Stimulated activated naive CD4-positive, alpha-beta T cell (primary cell): ENCODE measurements around the gene GPSM3.
"Not testable (repeated sequence)": the region's sequence is repeated elsewhere in the genome, so short reads cannot be mapped to it uniquely, and the experiment has no call there.

Experiments
- DNase-seq, 6 experiments: peaks; one replicate each; lab custom pipeline; 2025; lab: John Stamatoyannopoulos, UW

GPSM3 gene

DNA sequence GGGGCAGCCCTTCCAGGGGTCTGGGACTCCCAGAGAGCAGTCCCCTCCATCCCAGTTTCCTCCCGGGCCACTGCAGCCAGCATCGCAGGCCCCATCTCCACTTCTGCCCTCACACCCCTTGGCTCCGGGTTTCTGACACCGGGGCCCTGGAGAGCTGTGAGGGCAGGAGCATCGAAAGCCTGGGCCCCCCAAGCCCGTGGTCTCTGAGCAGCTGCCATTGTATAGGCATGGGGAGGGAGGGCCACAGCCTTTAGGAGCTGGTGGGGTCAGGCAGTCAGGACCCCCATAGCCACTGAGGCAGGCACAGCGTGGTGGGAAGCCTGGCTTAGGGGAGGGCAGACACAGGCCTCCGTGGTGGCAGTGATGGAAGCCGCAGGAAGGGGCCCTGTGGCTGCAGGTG lies 9.7 kb upstream of the GPSM3 start:
- no peak for DNase-seq

DNA sequence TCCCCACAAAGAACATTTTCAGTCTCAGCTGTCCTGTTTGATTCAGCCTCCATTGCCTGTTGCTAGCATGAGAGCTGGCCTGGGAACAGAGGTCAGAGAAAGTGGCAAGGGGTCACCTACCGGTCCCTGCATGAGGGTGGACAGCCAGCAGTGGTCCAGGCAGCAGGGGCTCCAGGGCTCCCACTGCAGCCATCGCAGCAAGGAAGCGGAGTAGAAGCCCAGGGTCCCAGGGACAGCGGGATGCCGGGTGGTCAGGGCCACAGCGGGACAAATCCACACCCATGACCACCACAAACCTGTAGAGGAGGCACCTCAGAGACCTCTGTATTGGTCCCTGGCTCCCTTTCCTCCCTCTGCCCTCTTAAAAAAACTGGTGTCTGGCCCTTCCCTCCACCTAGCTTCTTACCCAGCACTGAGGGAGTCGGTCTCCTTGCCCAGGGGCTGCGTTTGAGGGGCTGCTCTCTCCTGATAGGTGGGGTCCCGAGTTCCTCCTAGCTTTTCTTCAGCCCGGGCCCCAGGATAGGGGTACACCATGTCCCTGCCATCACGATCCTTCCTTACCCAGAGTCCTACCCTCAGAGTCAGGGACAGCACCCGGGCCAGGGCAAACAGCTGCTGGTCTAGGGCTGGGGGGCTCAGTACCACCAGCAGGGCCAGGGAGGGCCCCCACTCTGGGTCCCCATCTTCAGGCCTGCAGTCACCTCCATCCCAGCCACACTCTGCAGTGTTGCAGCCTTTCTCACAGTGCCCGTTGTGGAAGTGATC lies 8.4 kb upstream of the GPSM3 start:
- DNase-seq, result no peak

DNA sequence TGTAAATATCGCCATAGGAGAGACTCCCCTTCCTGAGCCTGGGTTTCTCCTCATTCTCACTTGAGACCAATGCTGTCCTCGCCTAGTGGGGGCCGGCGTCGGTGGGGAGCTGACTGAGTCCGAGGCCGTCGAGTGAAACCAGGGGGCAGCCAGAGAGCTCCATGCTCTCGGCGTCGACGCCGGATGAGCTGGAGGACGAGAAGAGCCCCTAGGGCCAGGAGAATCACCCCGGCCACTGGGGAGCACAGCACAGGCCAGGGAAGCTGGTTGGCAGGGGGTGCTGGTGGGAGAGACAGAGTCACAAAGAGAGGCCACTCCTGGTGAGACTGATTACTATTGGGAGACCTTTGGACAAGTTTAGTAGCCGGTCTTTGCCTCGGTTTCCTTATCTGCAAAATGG lies 6.4 kb upstream of the GPSM3 start:
- no peak for DNase-seq

DNA sequence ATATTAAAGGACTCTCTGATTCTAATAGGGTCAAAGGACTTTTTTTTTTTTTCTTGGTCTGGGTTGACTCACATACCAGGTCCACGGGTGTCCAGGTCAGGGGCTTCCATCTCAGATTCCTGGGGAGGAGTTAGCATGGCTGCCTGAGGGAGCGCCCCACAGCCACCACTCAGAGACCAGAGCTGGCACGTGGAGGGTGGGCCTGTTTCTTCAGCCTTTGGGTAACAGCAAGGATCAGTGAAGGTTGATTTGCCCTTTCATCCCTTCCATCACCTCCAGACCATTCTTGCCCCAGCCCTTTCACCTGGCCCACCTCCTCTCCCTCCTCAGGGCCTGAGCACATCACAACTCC lies 5.9 kb upstream of the GPSM3 start:
- DNase-seq, result no peak

DNA sequence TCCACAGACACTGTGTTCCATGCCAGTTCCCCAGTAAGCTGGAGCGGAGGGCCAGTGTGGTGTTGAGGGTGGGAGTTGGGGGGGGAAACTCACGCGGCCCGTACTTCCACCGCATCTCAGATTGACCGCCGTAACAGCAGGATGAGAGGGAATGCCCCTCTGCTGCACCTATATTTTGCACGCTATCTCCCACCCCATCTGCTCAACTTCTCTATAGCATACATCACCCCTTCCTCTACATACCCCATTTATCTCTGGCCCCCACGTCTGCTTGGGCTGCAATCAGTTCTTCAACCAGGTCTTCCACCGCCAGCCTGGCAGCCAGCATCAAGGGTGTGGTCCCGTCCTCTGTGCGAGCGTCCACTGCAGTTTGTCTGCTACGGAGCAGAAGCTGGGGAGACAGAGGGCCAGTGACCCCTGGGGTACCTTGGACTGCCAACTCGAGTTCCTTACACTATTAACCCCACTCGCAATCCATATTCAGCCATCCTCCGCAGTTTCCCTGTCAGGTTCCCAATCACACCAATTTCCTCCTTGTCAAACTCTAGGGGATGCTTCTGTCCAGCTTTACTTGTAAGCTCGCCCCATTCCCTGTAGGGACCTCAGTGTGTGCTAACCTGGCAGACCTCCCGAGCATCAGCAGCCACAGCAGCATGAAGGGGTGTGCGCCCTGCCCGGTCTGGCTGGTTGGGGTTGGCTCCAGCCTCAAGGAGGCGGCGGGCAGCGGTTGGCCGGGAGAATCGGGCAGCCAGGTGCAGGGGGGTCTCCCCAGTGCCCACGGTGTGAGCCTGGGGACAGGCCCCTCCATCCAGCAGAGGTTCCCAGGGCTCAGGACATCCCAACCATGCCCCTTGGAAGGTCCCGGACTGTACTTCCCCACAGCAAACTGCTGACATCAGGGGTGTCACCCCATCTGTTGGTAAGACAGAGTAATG lies 4.5 kb upstream of the GPSM3 start:
- DNase-seq, result no peak

DNA sequence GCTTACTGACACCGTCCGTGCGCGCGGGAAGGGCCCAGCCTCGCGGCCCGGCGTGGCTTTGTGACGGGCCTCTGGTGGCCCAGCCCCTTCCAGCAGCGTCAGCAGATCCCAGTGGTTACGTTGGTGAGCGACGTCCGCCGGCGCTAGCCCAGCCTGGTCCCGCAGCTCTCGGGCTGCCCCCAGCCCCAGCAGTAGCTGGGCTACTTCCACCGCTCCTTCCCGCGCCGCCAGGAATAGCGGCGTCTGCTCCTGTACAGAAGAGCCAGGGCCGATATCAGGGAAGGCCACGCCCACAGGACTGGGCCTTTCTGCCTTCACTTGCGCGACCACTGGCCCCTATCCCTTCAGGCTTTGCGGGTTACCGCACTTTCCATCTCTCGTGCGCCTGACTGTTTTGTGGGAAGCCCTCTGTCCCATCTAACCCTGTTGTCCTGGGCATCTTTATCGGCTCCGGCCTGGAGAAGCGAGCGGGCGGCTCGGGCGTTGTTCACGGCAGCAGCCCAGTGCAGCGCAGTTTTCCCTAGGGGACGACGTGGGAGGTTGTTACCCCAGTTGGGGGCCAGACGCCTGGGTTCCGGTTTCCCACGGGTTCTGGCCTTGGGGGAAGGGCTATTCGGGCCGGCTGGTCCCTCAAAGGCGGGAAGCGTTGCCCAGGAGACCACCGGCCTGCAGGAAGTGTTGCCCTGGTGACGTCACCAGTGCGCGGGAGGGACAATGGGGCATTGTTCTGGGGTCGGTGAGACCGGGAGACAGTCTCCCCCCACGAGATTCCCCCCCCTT lies 3.6 kb upstream of the GPSM3 start:
- DNase-seq, result peak in 2 of 6 experiments; percentile 49 to 68

DNA sequence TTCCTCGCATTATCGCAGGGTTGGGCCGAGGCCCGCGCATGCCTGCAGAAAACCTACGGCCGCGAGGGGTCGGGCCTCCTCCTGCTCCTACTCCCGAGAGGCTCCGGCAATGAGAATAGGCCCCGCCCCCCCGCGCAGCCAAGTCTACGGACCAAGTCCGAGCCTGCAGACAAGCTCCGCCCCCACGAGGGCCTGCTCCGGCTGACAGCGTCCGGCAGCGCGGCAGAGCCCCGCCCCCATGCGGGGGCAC lies 3.1 kb upstream of the GPSM3 start:
- peak; percentile 95 to 99 (median 98) for DNase-seq

DNA sequence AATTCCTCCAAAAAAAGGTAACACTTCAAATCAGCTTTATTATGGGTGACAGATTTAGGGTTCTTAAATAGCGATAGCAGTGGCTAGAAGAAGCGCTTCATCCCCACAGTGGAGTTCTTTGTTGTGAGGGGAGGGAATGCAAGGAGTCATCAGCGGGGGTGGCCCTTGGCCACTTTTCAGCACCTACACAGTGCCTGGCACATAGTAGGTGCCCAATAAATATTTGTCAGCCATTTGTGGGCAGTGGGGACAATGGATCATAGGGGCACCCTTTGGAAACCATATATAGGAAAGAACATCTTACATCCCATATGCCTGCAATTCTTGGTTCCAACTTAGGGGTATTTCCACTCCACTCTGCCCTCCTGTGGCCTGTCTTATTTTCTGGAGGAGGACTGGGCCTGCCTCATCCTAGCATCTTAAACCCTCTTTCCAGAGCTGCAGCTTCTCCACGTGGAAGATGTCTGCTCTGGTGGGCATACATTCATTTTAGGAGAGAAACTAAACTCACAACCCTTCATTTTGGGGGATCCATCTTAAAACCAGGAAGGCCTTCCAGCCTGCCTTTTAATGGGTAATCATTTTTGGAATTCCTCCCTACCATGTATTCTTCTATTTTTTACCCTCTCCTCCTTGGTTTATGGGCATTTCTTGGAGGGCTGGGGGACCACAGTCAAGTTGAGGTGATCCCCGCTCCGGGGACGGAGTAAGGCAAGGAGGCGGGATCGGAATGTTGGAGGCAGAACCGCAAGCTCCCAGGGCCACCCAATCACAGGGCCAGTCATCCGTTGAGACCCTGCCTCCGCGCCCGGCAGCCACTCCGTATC lies 2.6 kb upstream of the GPSM3 start:
- peak in 1 of 6 experiments; percentile 50 for DNase-seq

DNA sequence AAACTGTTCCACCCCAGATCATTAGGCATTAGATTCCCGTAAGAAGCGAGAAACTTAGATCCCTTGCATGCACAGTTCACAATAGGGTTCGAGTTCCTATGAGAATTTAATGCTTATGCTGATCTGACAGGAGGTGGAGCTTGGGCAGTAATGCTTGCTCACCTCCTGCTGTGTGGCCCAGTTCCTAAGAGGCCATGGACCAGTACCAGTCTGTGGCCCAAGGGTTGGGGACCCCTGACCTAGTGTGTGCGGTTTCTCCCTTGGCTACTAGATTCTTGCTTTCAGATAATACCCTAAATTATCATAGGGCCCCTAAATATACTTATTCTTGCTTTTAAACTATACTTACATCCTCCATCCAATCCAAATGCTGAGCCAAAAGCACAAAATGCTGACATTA lies 1.9 kb upstream of the GPSM3 start:
- DNase-seq, result no peak

DNA sequence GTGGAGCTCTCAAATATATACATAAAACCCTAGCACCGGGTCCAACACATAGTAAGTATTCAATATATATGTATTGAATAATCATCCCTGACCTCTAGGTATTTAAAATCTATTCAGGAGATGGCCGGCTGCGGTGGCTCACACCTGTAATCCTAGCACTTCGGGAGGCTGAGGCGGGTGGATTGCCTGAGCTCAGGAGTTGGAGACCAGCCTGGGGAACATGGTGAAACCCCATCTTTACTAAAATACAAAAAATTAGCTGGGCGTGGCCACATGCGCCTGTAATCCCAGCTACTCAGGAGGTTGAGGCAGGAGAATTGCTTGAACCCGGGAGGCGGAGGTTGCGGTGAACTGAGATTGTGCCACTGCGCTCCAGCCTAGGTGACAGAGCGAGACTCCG lies 653 bp upstream of the GPSM3 start:
- not testable (repeated sequence) for DNase-seq

DNA sequence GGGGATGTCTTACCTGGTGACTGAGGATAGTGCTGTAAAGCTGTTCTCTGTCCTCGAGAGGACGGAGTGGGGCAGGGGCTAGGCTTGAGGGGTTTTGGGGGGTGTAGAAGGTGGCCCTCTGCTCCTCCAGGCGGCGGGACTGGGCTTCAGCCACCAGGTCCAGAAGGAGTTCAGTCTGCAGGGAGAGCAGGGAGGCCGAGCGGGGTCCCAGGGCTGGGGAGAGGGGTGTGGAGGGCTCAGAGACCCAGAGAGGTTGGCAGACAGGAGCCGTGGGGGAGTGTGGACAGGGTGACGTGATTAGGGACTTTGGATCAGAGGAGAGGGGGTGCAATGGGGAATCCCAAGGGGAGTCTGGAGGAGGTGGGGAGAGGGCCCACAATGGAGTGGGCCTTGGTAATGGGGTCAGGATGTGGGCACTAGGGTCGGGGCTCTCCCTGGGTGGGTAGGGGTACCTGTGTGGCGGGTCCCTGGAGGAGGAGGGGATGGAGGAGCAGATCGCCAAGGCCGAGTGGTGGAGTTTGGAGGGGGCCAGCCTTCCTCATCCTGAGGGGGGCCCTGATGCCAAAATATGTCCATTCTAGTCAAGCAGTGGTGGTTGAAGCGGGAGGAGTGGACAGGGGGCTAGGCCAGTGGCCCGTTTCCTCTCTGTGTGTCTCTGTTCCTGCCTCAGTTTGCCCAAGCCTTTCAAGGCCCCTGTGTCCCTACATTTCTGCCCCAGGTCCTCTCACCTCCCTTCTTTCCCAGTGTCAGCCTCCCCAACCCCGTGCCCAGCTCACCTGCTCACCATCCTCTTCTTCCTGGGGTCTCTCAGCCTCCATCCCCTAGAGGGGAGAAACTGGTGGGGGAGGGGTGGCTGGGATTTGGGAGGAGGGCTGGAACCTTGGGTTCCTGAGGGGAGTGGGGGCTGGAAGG lies 491 bp downstream of the GPSM3 start:
- peak in 1 of 6 experiments; percentile 30 for DNase-seq

DNA sequence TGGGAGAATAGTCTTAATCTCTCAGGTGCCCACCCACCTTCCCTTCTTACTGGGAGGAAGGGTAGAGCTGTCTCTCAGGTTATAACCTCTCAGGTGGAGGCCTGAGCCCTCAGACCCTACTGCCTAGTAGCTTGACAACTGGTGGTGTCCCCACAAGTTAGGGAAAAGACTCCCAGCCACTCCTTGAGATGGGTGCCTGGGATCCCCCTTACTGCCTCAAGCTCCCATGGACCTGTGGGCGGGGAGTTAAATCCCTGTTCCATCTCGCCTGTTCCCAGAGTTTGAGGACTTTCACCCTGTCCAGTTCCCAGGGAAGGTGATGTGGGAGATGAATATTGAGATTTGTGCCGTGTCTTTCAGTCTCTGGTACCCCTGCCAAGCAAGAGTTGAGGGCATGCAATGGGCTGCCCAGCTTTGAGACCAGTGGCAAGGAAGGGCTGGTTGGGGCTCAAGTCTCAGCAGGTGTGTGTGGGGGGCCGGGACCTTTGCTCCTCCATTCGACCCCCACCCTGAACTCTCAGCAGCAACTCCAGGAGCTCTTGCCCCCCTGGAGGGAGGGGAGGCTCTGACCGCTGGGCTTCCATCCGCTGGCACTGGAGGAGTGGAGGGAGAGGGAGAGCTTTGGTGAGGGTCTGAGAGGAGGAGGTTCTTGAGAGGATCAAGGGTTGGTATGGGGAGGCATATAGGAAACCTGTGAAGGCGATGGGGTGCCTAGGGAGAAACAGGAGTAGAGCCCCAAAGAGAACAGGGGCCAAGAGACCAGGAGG lies 1.3 kb downstream of the GPSM3 start:
- peak in 1 of 6 experiments; percentile 19 for DNase-seq

DNA sequence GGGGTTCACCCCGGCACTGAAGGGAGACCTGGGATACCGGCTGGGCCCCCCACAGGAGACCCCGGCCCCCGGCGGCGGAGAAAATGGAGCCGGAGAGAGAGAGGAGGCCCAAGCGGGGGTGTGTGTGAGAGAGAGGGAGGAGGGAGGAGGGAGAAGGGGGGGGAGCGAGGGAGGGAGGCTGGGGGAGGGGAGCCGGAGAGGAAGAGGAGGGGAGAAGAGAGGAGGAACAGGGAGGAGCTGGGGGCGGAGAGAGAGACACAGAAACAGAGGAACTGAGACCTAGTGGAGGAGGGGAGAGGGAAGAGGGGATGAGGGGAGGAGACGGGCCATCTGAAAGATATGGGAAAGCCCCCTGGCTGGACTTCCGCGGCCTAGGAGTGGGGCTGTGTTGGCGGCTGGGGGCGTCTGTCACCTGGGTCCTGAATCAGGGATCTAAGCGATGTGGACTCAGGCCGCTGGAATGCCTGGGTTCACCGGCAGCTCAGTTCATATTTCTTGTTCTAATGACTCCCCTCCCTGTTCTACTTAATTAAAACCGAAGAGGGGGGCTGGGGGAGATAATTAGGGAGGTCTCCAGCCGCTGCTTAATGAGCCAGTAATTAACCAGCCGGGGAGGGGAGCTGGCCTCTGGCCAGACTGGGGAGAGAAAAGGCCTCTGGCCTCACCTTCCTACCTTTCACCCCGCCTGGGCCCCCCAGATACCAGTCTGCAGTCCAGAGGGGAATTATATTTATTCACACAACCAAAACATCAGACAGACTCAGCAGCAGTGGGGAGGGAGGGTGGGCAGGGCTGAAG lies 2.2 kb downstream of the GPSM3 start, which contains the start of gene PBX2:
TSS of gene PBX2 (minus strand) at position 149 of the 798 bp plus-strand sequence. CDS start 287 bp downstream, outside the sequence.
- peak; percentile 60 to 84 (median 78) for DNase-seq

DNA sequence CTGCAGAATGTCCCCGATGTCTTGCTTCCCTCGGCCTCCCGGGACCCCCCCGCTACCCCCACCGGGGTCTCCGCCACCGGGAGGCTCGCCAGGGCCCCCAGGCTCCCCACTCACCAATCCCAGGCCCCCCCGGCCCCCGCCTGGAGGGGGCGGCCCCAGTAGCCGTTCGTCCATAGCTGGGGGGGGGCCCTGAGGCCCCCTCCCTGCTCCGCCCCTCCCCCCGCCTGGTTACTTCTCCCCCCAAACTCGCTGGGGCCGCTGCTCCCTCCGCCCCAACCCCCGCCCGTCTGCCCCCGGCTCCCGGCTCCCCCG lies 2.7 kb downstream of the GPSM3 start:
- no peak for DNase-seq

DNA sequence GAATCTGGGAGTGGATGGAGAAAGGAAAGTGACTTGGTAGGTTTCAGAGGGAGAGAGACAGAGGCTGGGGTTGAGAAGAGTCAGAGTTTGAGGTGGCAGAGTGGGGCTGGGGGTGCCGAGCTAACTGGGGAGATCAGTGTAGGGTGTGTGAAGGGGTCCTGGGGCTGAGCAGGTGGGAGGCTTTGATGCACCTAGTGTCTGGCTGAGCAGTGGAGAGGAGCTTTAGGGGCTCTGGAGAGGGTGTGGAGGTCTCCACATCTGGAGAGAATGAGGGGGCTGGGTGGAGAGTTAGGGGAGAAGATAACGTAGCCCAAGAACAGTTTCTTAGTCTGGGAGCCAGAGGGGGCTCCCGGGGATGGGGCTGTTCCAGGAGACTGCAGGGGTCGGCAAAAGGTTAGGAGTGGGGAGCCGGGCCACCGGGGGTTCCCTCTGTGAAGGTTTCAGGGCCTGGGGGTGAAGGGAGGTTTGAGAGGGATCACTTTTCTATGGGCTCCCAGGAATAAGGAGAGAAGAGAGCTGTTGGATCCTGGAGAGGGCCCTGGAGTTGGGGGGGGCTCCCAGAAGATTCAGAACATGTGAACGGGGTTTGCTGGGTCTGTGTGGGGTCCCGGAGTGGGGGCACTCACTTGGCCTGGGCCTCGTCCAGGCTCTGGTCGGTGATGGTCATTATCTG lies 3.2 kb downstream of the GPSM3 start:
- DNase-seq, result no peak

DNA sequence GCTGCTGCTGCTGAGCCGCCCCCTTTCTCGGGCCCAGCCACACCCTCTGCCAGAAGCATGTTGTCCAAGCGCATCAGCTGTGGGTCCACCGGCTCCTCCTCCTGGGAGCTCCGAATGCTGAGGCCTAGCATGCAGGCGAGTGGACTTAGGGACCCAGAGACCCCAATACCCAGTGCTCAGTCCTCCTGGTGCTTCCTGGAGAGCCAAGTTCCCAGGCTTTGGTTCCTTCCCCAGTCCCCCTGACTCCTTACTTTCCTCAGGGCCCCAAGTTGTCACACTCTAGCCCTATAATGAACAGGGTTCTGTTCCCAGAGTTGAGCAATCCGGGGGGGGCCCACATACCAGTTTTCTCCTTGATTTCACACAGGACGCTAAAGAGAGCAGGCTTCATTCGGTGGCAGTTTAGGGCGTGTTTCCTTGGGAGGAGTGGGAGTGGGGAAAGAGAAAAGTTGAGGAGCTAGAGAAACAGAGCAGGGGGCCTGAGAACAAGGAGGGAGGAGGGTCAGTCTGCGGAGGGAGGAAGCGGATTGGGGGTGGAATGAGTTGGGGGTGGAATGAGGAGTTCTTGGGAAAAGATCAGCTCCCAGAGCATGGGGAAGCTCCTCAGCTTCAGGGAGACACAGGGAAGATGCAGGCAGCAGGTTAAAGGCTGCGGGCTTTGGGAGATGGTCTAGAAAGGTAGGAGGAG lies 3.9 kb downstream of the GPSM3 start:
- DNase-seq, result no peak

DNA sequence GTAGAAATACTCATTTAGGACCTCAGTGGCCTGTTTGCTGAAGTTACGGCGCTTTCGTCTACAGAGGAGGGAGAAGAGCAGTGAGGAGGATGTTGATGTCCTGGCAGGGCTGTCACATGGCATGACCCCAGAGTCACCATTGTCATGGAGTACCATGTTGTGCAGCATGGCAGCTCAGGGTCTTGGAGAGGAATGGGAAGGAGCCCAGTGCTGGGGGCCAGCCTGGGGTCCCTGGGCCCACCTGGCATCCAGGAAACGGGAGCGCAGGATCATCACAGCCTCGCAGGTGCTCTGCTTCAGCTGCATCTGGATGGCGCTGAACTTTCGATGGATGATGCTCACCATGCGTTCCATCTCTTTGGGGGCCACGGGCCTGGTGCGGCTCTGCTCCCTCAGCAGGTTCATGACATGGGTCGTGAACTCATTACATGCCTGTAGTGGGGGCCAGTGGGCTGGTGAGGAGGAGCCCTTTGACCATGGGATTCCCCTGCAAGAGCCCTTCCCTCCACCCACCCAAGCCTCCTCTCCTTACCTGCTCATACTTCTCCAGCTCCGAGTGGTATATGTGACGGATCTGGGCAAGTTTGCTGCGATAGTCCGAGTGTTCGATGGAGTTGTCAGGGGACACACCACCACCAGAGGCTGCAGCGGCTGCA lies 4.6 kb downstream of the GPSM3 start:
- not testable (repeated sequence) for DNase-seq
